Keratinocyte (primary cell): ENCODE data around the gene PRKCE.
A peak's percentile ranks its signal among the peaks of the same experiment; 100 is the strongest.

Experiments used
- EZH2 ChIP-seq: IDR thresholded peaks from one replicate; pipeline ENCODE4 v1.6.1; 2012; ENCODE audit warnings: inconsistent platforms, mild to moderate bottlenecking, low read length, moderate library complexity
- TF ChIP-seq, protein P1 (sequence below), 3 experiments: IDR thresholded peaks in 1 of 3; conservative IDR thresholded peaks in 1 of 3; optimal IDR thresholded peaks in 1 of 3; 2 replicates in 2 of 3; 3 replicates in 1 of 3; pipeline versions ENCODE3 to v1.5.1; 2011; ENCODE audit warnings: low read length in 3 of 3, mild to moderate bottlenecking in 3 of 3, moderate library complexity in 2 of 3, control low read depth in 1 of 3, inconsistent platforms in 1 of 3; ENCODE audit not compliant: insufficient read depth in 2 of 3; ENCODE audit errors: extremely low read depth in 1 of 3

DNA sequence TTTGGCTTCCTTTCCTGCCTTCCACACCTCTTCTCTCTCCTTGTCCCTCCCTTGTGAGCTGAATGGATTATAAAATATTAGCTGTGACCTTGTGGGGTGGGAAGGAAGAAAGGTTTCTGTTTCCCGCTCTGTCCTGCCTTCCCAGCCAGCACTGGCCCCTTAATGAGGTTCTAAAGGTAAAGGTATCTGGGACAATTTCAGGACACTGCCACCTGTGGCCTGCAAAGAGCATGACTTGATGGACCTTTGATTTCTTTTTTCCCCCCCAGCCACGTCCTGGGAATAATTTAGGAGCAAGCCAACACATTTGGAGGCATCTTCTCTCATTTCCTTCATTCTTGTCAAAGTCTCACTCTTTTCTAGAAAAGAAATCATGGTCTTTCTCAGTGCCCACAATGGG is 399.0 kb downstream of the PRKCE start:
- TF ChIP-seq, protein P1, sequence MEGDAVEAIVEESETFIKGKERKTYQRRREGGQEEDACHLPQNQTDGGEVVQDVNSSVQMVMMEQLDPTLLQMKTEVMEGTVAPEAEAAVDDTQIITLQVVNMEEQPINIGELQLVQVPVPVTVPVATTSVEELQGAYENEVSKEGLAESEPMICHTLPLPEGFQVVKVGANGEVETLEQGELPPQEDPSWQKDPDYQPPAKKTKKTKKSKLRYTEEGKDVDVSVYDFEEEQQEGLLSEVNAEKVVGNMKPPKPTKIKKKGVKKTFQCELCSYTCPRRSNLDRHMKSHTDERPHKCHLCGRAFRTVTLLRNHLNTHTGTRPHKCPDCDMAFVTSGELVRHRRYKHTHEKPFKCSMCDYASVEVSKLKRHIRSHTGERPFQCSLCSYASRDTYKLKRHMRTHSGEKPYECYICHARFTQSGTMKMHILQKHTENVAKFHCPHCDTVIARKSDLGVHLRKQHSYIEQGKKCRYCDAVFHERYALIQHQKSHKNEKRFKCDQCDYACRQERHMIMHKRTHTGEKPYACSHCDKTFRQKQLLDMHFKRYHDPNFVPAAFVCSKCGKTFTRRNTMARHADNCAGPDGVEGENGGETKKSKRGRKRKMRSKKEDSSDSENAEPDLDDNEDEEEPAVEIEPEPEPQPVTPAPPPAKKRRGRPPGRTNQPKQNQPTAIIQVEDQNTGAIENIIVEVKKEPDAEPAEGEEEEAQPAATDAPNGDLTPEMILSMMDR (optimal IDR thresholded peaks at IDR 0.05 in 1 of 3, IDR thresholded peaks at IDR 0.05 in 1 of 3, conservative IDR thresholded peaks at IDR 0.05 in 1 of 3; ENCODE audit: extremely low read depth in 1 of 3, insufficient read depth in 2 of 3, low read length in 3 of 3): peak in 2 of 3 experiments; percentile 17 to 22
- TF ChIP-seq EZH2: no peak
